Measurements from ENCODE around the gene QKI. TPM values are rescaled to one million over a fixed set of nuclear protein-coding genes. Genes with fewer than 3 reads are reported as not detected.

QKI gene
- polyA plus RNA-seq, 2 donors, result 5.6 to 15.1 TPM

- Histone ChIP-seq H3K4me3 (ENCODE audit: low read depth in 1 of 2, low read length in 2 of 2) (no peak overlapping the region), H3K27ac (ENCODE audit: low read depth in 2 of 2, low read length in 1 of 2) (no peak overlapping the region), H3K36me3 (ENCODE audit: control insufficient read depth in 2 of 2, insufficient read depth in 2 of 2, low read length in 1 of 2) (no peaks in the 10 kb centered on the region), H3K9me3 (ENCODE audit: control insufficient read depth in 2 of 2, insufficient read depth in 1 of 2, low read depth in 1 of 2, low read length in 1 of 2) (no peaks in the 10 kb centered on the region), H3K4me1 (ENCODE audit: control insufficient read depth in 2 of 2, insufficient read depth in 2 of 2, low read length in 1 of 2) (no peaks in the 10 kb centered on the region), H3K27me3 (ENCODE audit: control insufficient read depth in 1 of 2, insufficient read depth in 2 of 2, low read length in 2 of 2) (no peaks in the 10 kb centered on the region)
- WGBS, 2 donors, result 81 to 83% methylated on average over 5 of the region's 5 CpGs
Measured at GRCh38 chr6:163600331-163600730, 185.8 kb downstream of the QKI start.

GRCh38 chr6:163600781-163601180, 186.3 kb downstream of the QKI start:
- no peaks in the 10 kb centered on the region for H3K4me1 ChIP-seq (ENCODE audit: control insufficient read depth in 2 of 2, insufficient read depth in 2 of 2, low read length in 1 of 2)
- WGBS, 2 donors, result 80 to 91% methylated on average over 9 of the region's 9 CpGs
- no peak overlapping the region for H3K27ac ChIP-seq (ENCODE audit: low read depth in 2 of 2, low read length in 1 of 2)
- H3K9me3 ChIP-seq (ENCODE audit: control insufficient read depth in 2 of 2, insufficient read depth in 1 of 2, low read depth in 1 of 2, low read length in 1 of 2), result no peaks in the 10 kb centered on the region
- no peak overlapping the region for H3K4me3 ChIP-seq (ENCODE audit: low read depth in 1 of 2, low read length in 2 of 2)
- H3K36me3 ChIP-seq (ENCODE audit: control insufficient read depth in 2 of 2, insufficient read depth in 2 of 2, low read length in 1 of 2), result no peaks in the 10 kb centered on the region
- H3K27me3 ChIP-seq (ENCODE audit: control insufficient read depth in 1 of 2, insufficient read depth in 2 of 2, low read length in 2 of 2), result no peaks in the 10 kb centered on the region

- Histone ChIP-seq H3K4me3 (ENCODE audit: low read depth in 1 of 2, low read length in 2 of 2) (no peak overlapping the region), H3K27ac (ENCODE audit: low read depth in 2 of 2, low read length in 1 of 2) (no peak overlapping the region), H3K36me3 (ENCODE audit: control insufficient read depth in 2 of 2, insufficient read depth in 2 of 2, low read length in 1 of 2) (no peaks in the 10 kb centered on the region), H3K4me1 (ENCODE audit: control insufficient read depth in 2 of 2, insufficient read depth in 2 of 2, low read length in 1 of 2) (no peaks in the 10 kb centered on the region), H3K9me3 (ENCODE audit: control insufficient read depth in 2 of 2, insufficient read depth in 1 of 2, low read depth in 1 of 2, low read length in 1 of 2) (no peaks in the 10 kb centered on the region), H3K27me3 (ENCODE audit: control insufficient read depth in 1 of 2, insufficient read depth in 2 of 2, low read length in 2 of 2) (no peaks in the 10 kb centered on the region)
- WGBS, 2 donors, result 95 to 96% methylated on average over 14 of the region's 14 CpGs
Measured at GRCh38 chr6:163602851-163603250, 188.3 kb downstream of the QKI start.

GRCh38 chr6:163603395-163603794, 188.9 kb downstream of the QKI start:
- Histone ChIP-seq H3K9me3 (ENCODE audit: control insufficient read depth in 2 of 2, insufficient read depth in 1 of 2, low read depth in 1 of 2, low read length in 1 of 2) (peaks cover 0 to 2% of the 10 kb centered on the region in 2 donors), H3K4me3 (ENCODE audit: low read depth in 1 of 2, low read length in 2 of 2) (no peak overlapping the region), H3K27me3 (ENCODE audit: control insufficient read depth in 1 of 2, insufficient read depth in 2 of 2, low read length in 2 of 2) (no peaks in the 10 kb centered on the region), H3K4me1 (ENCODE audit: control insufficient read depth in 2 of 2, insufficient read depth in 2 of 2, low read length in 1 of 2) (no peaks in the 10 kb centered on the region), H3K36me3 (ENCODE audit: control insufficient read depth in 2 of 2, insufficient read depth in 2 of 2, low read length in 1 of 2) (no peaks in the 10 kb centered on the region), H3K27ac (ENCODE audit: low read depth in 2 of 2, low read length in 1 of 2) (no peak overlapping the region)
- 81 to 85% methylated on average over 2 of the region's 2 CpGs for WGBS, 2 donors

GRCh38 chr6:163605385-163606097, 191.0 kb downstream of the QKI start:
- H3K36me3 ChIP-seq (ENCODE audit: control insufficient read depth in 2 of 2, insufficient read depth in 2 of 2, low read length in 1 of 2), result no peaks in the 10 kb centered on the region
- WGBS, 2 donors, result 85 to 86% methylated on average over 4 of the region's 4 CpGs
- no peaks in the 10 kb centered on the region for H3K27me3 ChIP-seq (ENCODE audit: control insufficient read depth in 1 of 2, insufficient read depth in 2 of 2, low read length in 2 of 2)
- no peak overlapping the region for H3K4me3 ChIP-seq (ENCODE audit: low read depth in 1 of 2, low read length in 2 of 2)
- no peak overlapping the region for H3K27ac ChIP-seq (ENCODE audit: low read depth in 2 of 2, low read length in 1 of 2)
- H3K9me3 ChIP-seq (ENCODE audit: control insufficient read depth in 2 of 2, insufficient read depth in 1 of 2, low read depth in 1 of 2, low read length in 1 of 2), result peaks cover 0 to 2% of the 10 kb centered on the region in 2 donors
- no peaks in the 10 kb centered on the region for H3K4me1 ChIP-seq (ENCODE audit: control insufficient read depth in 2 of 2, insufficient read depth in 2 of 2, low read length in 1 of 2)

GRCh38 chr6:163607792-163608191, 193.3 kb downstream of the QKI start:
- H3K27ac ChIP-seq (ENCODE audit: low read depth in 2 of 2, low read length in 1 of 2), result no peak overlapping the region
- no peaks in the 10 kb centered on the region for H3K4me1 ChIP-seq (ENCODE audit: control insufficient read depth in 2 of 2, insufficient read depth in 2 of 2, low read length in 1 of 2)
- 90 to 91% methylated on average over 10 of the region's 10 CpGs for WGBS, 2 donors
- peaks cover 0 to 2% of the 10 kb centered on the region in 2 donors for H3K9me3 ChIP-seq (ENCODE audit: control insufficient read depth in 2 of 2, insufficient read depth in 1 of 2, low read depth in 1 of 2, low read length in 1 of 2)
- no peaks in the 10 kb centered on the region for H3K36me3 ChIP-seq (ENCODE audit: control insufficient read depth in 2 of 2, insufficient read depth in 2 of 2, low read length in 1 of 2)
- no peaks in the 10 kb centered on the region for H3K27me3 ChIP-seq (ENCODE audit: control insufficient read depth in 1 of 2, insufficient read depth in 2 of 2, low read length in 2 of 2)
- H3K4me3 ChIP-seq (ENCODE audit: low read depth in 1 of 2, low read length in 2 of 2), result no peak overlapping the region

GRCh38 chr6:163608204-163608644, 193.7 kb downstream of the QKI start:
- no peak overlapping the region for H3K27ac ChIP-seq (ENCODE audit: low read depth in 2 of 2, low read length in 1 of 2)
- WGBS, 2 donors, result 73 to 79% methylated on average over 17 of the region's 17 CpGs
- H3K4me3 ChIP-seq (ENCODE audit: low read depth in 1 of 2, low read length in 2 of 2), result no peak overlapping the region
- peaks cover 0 to 2% of the 10 kb centered on the region in 2 donors for H3K9me3 ChIP-seq (ENCODE audit: control insufficient read depth in 2 of 2, insufficient read depth in 1 of 2, low read depth in 1 of 2, low read length in 1 of 2)
- no peaks in the 10 kb centered on the region for H3K4me1 ChIP-seq (ENCODE audit: control insufficient read depth in 2 of 2, insufficient read depth in 2 of 2, low read length in 1 of 2)
- H3K27me3 ChIP-seq (ENCODE audit: control insufficient read depth in 1 of 2, insufficient read depth in 2 of 2, low read length in 2 of 2), result no peaks in the 10 kb centered on the region
- no peaks in the 10 kb centered on the region for H3K36me3 ChIP-seq (ENCODE audit: control insufficient read depth in 2 of 2, insufficient read depth in 2 of 2, low read length in 1 of 2)

- no peak overlapping the region for H3K4me3 ChIP-seq (ENCODE audit: low read depth in 1 of 2, low read length in 2 of 2)
- H3K9me3 ChIP-seq (ENCODE audit: control insufficient read depth in 2 of 2, insufficient read depth in 1 of 2, low read depth in 1 of 2, low read length in 1 of 2), result peaks cover 0 to 2% of the 10 kb centered on the region in 2 donors
- no peaks in the 10 kb centered on the region for H3K4me1 ChIP-seq (ENCODE audit: control insufficient read depth in 2 of 2, insufficient read depth in 2 of 2, low read length in 1 of 2)
- H3K27me3 ChIP-seq (ENCODE audit: control insufficient read depth in 1 of 2, insufficient read depth in 2 of 2, low read length in 2 of 2), result no peaks in the 10 kb centered on the region
- H3K36me3 ChIP-seq (ENCODE audit: control insufficient read depth in 2 of 2, insufficient read depth in 2 of 2, low read length in 1 of 2), result no peaks in the 10 kb centered on the region
- H3K27ac ChIP-seq (ENCODE audit: low read depth in 2 of 2, low read length in 1 of 2), result no peak overlapping the region
- WGBS, 2 donors, result 61 to 65% methylated on average over 8 of the region's 8 CpGs
Measured at GRCh38 chr6:163612200-163612599, 197.7 kb downstream of the QKI start.

- Histone ChIP-seq H3K36me3 (ENCODE audit: control insufficient read depth in 2 of 2, insufficient read depth in 2 of 2, low read length in 1 of 2) (no peaks in the 10 kb centered on the region), H3K4me1 (ENCODE audit: control insufficient read depth in 2 of 2, insufficient read depth in 2 of 2, low read length in 1 of 2) (no peaks in the 10 kb centered on the region), H3K4me3 (ENCODE audit: low read depth in 1 of 2, low read length in 2 of 2) (no peak overlapping the region), H3K27me3 (ENCODE audit: control insufficient read depth in 1 of 2, insufficient read depth in 2 of 2, low read length in 2 of 2) (no peaks in the 10 kb centered on the region), H3K27ac (ENCODE audit: low read depth in 2 of 2, low read length in 1 of 2) (no peak overlapping the region), H3K9me3 (ENCODE audit: control insufficient read depth in 2 of 2, insufficient read depth in 1 of 2, low read depth in 1 of 2, low read length in 1 of 2) (peaks cover 0 to 2% of the 10 kb centered on the region in 2 donors)
- 64 to 70% methylated on average over 8 of the region's 8 CpGs for WGBS, 2 donors
Measured at GRCh38 chr6:163613025-163613424, 198.5 kb downstream of the QKI start.

- H3K9me3 ChIP-seq (ENCODE audit: control insufficient read depth in 2 of 2, insufficient read depth in 1 of 2, low read depth in 1 of 2, low read length in 1 of 2), result no peaks in the 10 kb centered on the region
- no peaks in the 10 kb centered on the region for H3K27me3 ChIP-seq (ENCODE audit: control insufficient read depth in 1 of 2, insufficient read depth in 2 of 2, low read length in 2 of 2)
- no peak overlapping the region for H3K4me3 ChIP-seq (ENCODE audit: low read depth in 1 of 2, low read length in 2 of 2)
- 91 to 96% methylated on average over 3 of the region's 3 CpGs for WGBS, 2 donors
- no peaks in the 10 kb centered on the region for H3K4me1 ChIP-seq (ENCODE audit: control insufficient read depth in 2 of 2, insufficient read depth in 2 of 2, low read length in 1 of 2)
- H3K27ac ChIP-seq (ENCODE audit: low read depth in 2 of 2, low read length in 1 of 2), result no peak overlapping the region
- no peaks in the 10 kb centered on the region for H3K36me3 ChIP-seq (ENCODE audit: control insufficient read depth in 2 of 2, insufficient read depth in 2 of 2, low read length in 1 of 2)
Measured at GRCh38 chr6:163613668-163614067, 199.2 kb downstream of the QKI start.

All from esophagus (tissue), 2 donors.